OCI-LY3 (cell line): ENCODE data around the gene SFXN5.

ENCODE experiments used
- H2AFZ ChIP-seq: fragments of 200-600, 300-600 bp; shearing (Covaris generic); 2 replicates; pipeline ENCODE4 v1.6.0; 2014; ENCODE audit warnings: antibody characterized with exemption, low read depth, low read length
- H3K27ac ChIP-seq: fragments of 200-600, 300-600 bp; sonication (generic); 2 replicates; pipeline ENCODE4 v1.5.1; 2014; ENCODE audit warnings: mild to moderate bottlenecking, low read length, moderate library complexity, mixed read lengths
- H3K27me3 ChIP-seq: fragments of 200-600, 300-600 bp; sonication (generic); 2 replicates; pipeline ENCODE4 v1.6.1; 2014; ENCODE audit warnings: low read depth, low read length, mixed read lengths
- H3K36me3 ChIP-seq: fragments of 200-600, 300-600 bp; sonication (generic); replicated peaks from 2 replicates; pipeline ENCODE3; 2014; ENCODE audit warnings: low read depth, low read length, mixed read lengths
- H3K4me1 ChIP-seq: fragments of 300-600, 200-600 bp; sonication (generic); 2 replicates; pipeline ENCODE4 v1.6.1; 2014; ENCODE audit warnings: low read length, mixed read lengths
- H3K4me2 ChIP-seq: fragments of 200-600, 300-600 bp; sonication (generic); 2 replicates; pipeline ENCODE4 v1.6.1; 2014; ENCODE audit warnings: low read length, mixed read lengths
- H3K4me3 ChIP-seq: fragments of 300-600, 200-600 bp; sonication (generic); 2 replicates; pipeline ENCODE4 v1.5.1; 2014; ENCODE audit warnings: antibody characterized with exemption, mild to moderate bottlenecking, low read length, moderate library complexity
- H3K79me2 ChIP-seq: fragments of 300-600, 200-600 bp; shearing (Covaris generic); 2 replicates; pipeline ENCODE4 v1.6.1; 2014; ENCODE audit warnings: mild to moderate bottlenecking, low read length, mixed read lengths
- H3K9ac ChIP-seq: fragments of 300-600, 200-600 bp; shearing (Covaris generic); 2 replicates; pipeline ENCODE4 v1.6.0; 2014; ENCODE audit warnings: mild to moderate bottlenecking, low read length, moderate library complexity
- H3K9me3 ChIP-seq: fragments of 200-600, 300-600 bp; shearing (Covaris generic); 2 replicates; pipeline ENCODE4 v1.6.1; 2014; ENCODE audit warnings: low read length, mixed read lengths; ENCODE audit not compliant: insufficient read depth
- H4K20me1 ChIP-seq: fragments of 200-600, 300-600 bp; sonication (generic); 2 replicates; pipeline ENCODE4 v1.6.1; 2016; ENCODE audit warnings: low read length, mixed read lengths; ENCODE audit not compliant: insufficient read depth
- EZH2phosphoT487 ChIP-seq: fragments of 200-600 bp; shearing (Covaris generic); IDR thresholded peaks from 2 replicates; pipeline ENCODE4 v1.6.1; 2018; ENCODE audit warnings: antibody characterized with exemption, mixed run types, low read depth
- TF ChIP-seq, protein P1 (sequence below): fragments of 200-600, 300-600 bp; sonication (generic); IDR thresholded peaks from 2 replicates; pipeline ENCODE4 v1.5.1; 2014; ENCODE audit warnings: antibody characterized with exemption, low read length, low read depth

The SFXN5 gene

DNA sequence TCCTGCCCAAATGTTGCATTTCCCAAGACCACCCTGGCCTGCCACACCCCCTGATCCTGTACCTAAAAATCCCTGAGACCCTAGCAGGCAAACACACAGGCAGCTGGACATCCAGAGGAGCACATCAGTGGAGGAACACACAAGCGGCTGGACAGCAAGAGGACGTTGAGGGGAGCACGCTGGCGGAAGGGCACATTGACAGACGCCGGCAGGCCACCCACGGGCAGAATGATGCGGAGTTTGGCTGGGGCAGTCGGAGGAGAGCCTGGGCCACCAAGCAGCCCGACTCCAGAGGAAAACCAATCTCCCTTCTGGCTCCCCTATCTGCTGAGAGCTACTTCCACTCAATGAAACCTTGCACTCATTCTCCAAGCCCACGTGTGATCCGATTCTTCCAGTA lies 106.5 kb downstream of the SFXN5 start:
- TF ChIP-seq EZH2phosphoT487: no peak
- TF ChIP-seq, protein P1, sequence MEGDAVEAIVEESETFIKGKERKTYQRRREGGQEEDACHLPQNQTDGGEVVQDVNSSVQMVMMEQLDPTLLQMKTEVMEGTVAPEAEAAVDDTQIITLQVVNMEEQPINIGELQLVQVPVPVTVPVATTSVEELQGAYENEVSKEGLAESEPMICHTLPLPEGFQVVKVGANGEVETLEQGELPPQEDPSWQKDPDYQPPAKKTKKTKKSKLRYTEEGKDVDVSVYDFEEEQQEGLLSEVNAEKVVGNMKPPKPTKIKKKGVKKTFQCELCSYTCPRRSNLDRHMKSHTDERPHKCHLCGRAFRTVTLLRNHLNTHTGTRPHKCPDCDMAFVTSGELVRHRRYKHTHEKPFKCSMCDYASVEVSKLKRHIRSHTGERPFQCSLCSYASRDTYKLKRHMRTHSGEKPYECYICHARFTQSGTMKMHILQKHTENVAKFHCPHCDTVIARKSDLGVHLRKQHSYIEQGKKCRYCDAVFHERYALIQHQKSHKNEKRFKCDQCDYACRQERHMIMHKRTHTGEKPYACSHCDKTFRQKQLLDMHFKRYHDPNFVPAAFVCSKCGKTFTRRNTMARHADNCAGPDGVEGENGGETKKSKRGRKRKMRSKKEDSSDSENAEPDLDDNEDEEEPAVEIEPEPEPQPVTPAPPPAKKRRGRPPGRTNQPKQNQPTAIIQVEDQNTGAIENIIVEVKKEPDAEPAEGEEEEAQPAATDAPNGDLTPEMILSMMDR: no peak
- H3K4me1 ChIP-seq: no peaks in the 10 kb centered on the region
- H3K4me3 ChIP-seq: no peak overlapping the region
- H3K9ac ChIP-seq: no peak overlapping the region
- no peaks in the 10 kb centered on the region for H3K36me3 ChIP-seq
- H4K20me1 ChIP-seq: no peaks in the 10 kb centered on the region
- H3K9me3 ChIP-seq: no peaks in the 10 kb centered on the region
- H2AFZ ChIP-seq: no peak overlapping the region
- no peak overlapping the region for H3K4me2 ChIP-seq
- no peak overlapping the region for H3K27ac ChIP-seq
- H3K79me2 ChIP-seq: no peaks in the 10 kb centered on the region
- no peaks in the 10 kb centered on the region for H3K27me3 ChIP-seq

GRCh38 chr2:72964146-72964525 lies 107.4 kb downstream of the SFXN5 start:
- TF ChIP-seq, protein P1: no peak
- TF ChIP-seq EZH2phosphoT487: no peak
- Histone ChIP-seq H3K9ac (no peak overlapping the region), H3K4me2 (no peak overlapping the region)

GRCh38 chr2:72963423-72964145 lies 107.9 kb downstream of the SFXN5 start:
- Histone ChIP-seq H3K4me1 (no peaks in the 10 kb centered on the region), H3K4me2 (no peak overlapping the region), H3K27me3 (no peaks in the 10 kb centered on the region), H3K36me3 (no peaks in the 10 kb centered on the region), H3K9me3 (no peaks in the 10 kb centered on the region), H3K79me2 (no peaks in the 10 kb centered on the region), H2AFZ (no peak overlapping the region), H3K9ac (no peak overlapping the region), H3K4me3 (no peak overlapping the region), H4K20me1 (no peaks in the 10 kb centered on the region), H3K27ac (no peak overlapping the region)
- TF ChIP-seq EZH2phosphoT487: no peak
- TF ChIP-seq, protein P1: no peak

More at GRCh38 chr2:72964146-72964525, 107.4 kb downstream of the SFXN5 start:
- H2AFZ ChIP-seq: no peak overlapping the region
- no peaks in the 10 kb centered on the region for H3K27me3 ChIP-seq
- H3K36me3 ChIP-seq: no peaks in the 10 kb centered on the region
- no peaks in the 10 kb centered on the region for H4K20me1 ChIP-seq
- no peaks in the 10 kb centered on the region for H3K4me1 ChIP-seq
- no peak overlapping the region for H3K27ac ChIP-seq
- H3K4me3 ChIP-seq: no peak overlapping the region
- H3K79me2 ChIP-seq: no peaks in the 10 kb centered on the region
- no peaks in the 10 kb centered on the region for H3K9me3 ChIP-seq

- no peak overlapping the region for H2AFZ ChIP-seq
- no peaks in the 10 kb centered on the region for H4K20me1 ChIP-seq
- no peaks in the 10 kb centered on the region for H3K27me3 ChIP-seq
- no peaks in the 10 kb centered on the region for H3K4me1 ChIP-seq
- no peaks in the 10 kb centered on the region for H3K36me3 ChIP-seq
- no peak overlapping the region for H3K4me3 ChIP-seq
- H3K4me2 ChIP-seq: no peak overlapping the region
- TF ChIP-seq, protein P1: no peak
- TF ChIP-seq EZH2phosphoT487: no peak
- H3K9me3 ChIP-seq: no peaks in the 10 kb centered on the region
- H3K9ac ChIP-seq: no peak overlapping the region
- no peaks in the 10 kb centered on the region for H3K79me2 ChIP-seq
- H3K27ac ChIP-seq: no peak overlapping the region
These were observed 108.6 kb downstream of the SFXN5 start for GRCh38 chr2:72962911-72963310.
